Measurements from ENCODE around the gene HOXD10.

HOXD10 gene

DNA sequence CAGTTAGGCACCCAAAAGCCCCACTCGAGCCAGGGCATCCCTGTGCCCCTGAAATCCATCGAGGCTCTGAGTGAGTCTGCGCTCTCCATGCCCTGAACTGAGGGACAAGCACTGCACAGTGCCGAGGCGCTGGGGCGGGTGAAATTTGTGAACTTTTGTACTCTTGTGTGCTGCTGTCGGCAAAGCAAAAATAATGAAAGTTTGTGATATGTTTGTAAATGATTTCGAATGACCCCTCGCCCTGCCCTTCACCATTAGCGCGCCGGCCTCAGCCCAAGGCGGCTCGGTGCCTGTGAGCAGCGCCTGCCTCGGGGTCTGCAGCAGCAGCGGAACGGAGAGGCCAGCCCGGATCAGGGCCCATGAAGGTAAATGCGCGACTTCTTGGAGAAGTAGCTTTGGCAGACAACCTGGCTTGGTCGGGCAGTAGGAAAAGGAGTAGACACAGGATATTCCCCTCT is 32.9 kb downstream of the HOXD10 start:
- Histone ChIP-seq H3K4me3 (ENCODE audit: insufficient read depth, low read depth, low read length) (no peak overlapping the region), H3K27ac (ENCODE audit: insufficient read depth, low read depth, low read length, poor library complexity, severe bottlenecking) (no peak overlapping the region), H3K36me3 (ENCODE audit: control insufficient read depth, insufficient read depth, low read length) (no peaks in the 10 kb centered on the region), H3K9me3 (ENCODE audit: control insufficient read depth, low read length) (no peaks in the 10 kb centered on the region), H3K27me3 (ENCODE audit: control insufficient read depth, insufficient read depth, low read length, poor library complexity, severe bottlenecking) (peaks cover 100% of the 10 kb centered on the region), H3K4me1 (ENCODE audit: control insufficient read depth, insufficient read depth, low read length) (no peaks in the 10 kb centered on the region)
- 8 to 10% methylated on average over 22 of the region's 22 CpGs for WGBS, 2 experiments

DNA sequence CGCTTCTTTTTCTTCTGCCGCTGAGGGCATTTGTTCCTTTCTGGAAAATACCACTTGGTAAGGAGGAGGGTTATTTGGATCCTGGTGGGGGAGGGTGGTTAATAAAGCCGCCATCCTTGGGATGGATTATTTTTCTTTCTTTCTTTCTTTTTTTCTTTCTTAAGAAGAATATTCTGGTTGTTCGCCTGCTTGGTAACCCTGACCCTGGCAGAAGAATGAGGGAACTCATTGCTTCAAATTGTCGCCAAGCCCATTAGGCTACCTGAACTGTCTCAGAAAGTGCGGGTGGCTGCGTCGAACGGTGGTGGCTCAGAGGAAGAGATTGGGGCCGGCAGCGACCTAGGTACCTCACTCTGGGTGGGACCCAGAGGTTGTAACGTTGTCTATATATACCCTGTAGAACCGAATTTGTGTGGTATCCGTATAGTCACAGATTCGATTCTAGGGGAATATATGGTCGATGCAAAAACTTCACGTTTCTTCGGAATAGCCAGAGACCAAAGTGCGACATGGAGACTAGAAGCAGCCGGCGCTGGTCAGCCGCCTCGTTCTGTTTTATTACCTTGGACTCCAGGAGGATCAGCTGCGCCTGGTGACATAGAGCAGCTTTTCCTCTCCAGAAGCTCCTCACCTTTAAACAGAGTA is 33.5 kb downstream of the HOXD10 start:
- 12% methylated on average over 23 to 24 of the region's 24 CpGs for WGBS, 2 experiments
- H3K4me3 ChIP-seq (ENCODE audit: insufficient read depth, low read depth, low read length), result no peak overlapping the region
- H3K36me3 ChIP-seq (ENCODE audit: control insufficient read depth, insufficient read depth, low read length), result no peaks in the 10 kb centered on the region
- no peaks in the 10 kb centered on the region for H3K4me1 ChIP-seq (ENCODE audit: control insufficient read depth, insufficient read depth, low read length)
- H3K9me3 ChIP-seq (ENCODE audit: control insufficient read depth, low read length), result no peaks in the 10 kb centered on the region
- peaks cover 100% of the 10 kb centered on the region for H3K27me3 ChIP-seq (ENCODE audit: control insufficient read depth, insufficient read depth, low read length, poor library complexity, severe bottlenecking)
- no peak overlapping the region for H3K27ac ChIP-seq (ENCODE audit: insufficient read depth, low read depth, low read length, poor library complexity, severe bottlenecking)

DNA sequence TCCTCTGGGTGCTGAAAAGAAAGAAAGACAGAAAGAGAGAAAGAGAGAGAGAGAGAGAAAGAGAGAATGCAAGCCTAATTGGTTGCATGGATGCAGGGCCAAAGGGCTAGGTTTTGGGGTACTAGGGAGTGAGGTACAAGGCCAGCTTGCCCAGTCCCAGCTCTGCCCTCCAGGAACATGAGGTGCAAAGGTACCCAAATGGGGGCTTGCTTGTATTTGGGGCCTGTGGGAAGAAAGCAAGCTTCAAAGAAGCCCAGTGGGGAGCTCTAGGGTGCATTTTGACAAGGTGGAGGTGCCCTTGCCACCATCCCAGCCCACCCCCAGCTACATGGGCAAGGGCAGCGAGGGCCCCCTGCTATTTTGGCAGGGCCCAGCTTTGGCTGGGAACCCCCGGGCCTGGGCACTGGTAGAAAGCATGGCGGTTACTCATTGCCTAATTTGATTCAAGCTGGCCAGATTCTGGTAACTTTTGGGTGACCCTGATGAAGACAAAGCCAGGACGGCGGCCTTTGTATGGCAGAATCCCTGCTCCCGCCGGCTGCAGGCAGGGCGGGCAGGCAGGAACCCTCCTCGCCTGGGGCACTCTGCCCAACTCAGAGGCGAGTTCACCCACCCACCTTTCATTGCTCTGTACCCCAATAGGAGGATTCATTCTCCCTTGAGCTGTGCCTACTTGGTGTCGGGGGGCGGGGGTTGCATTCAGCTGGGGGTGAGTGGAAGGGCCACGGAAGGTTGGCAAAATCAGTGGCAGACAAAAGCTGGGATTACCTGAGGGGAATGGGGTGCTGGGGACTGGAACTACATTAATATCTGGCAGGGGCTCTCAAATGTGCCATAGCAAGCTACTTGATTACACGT is 34.2 kb downstream of the HOXD10 start:
- Histone ChIP-seq H3K4me3 (ENCODE audit: insufficient read depth, low read depth, low read length) (no peak overlapping the region), H3K4me1 (ENCODE audit: control insufficient read depth, insufficient read depth, low read length) (no peaks in the 10 kb centered on the region), H3K27ac (ENCODE audit: insufficient read depth, low read depth, low read length, poor library complexity, severe bottlenecking) (no peak overlapping the region), H3K36me3 (ENCODE audit: control insufficient read depth, insufficient read depth, low read length) (no peaks in the 10 kb centered on the region), H3K27me3 (ENCODE audit: control insufficient read depth, insufficient read depth, low read length, poor library complexity, severe bottlenecking) (peaks cover 100% of the 10 kb centered on the region), H3K9me3 (ENCODE audit: control insufficient read depth, low read length) (no peaks in the 10 kb centered on the region)
- WGBS, 2 experiments, result 12 to 13% methylated on average over 14 of the region's 14 CpGs

DNA sequence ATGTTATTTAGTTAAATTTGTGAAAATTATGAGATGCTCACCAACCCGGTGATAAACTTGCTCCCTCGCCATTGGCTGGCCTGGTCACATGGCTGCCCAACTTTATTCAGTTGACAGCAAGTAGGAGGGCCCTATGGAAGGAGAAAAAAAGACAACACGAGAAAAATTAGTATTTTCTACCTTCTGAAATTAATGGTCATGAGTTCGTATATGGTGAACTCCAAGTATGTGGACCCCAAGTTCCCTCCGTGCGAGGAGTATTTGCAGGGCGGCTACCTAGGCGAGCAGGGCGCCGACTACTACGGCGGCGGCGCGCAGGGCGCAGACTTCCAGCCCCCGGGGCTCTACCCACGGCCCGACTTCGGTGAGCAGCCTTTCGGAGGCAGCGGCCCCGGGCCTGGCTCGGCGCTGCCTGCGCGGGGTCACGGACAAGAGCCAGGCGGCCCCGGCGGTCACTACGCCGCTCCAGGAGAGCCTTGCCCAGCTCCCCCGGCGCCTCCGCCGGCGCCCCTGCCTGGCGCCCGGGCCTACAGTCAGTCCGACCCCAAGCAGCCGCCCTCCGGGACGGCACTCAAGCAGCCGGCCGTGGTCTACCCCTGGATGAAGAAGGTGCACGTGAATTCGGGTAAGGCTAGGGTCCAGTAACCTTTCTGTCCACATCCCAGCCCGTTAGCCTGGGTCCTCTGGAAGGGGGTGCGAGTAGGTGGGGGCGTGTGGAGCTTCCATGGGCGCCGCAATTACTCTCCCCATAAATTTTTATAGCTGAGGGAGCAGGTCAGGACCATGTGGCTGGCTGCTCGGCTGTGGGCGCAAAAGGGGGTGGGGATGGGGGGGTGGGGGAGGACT is 35.1 kb downstream of the HOXD10 start, which contains the start of gene HOXD4:
Gene HOXD4 (plus strand): TSS at position 109 of the 846 bp plus-strand sequence. CDS start 84 bp downstream, at position 193.
- WGBS, 2 experiments, result 4% methylated on average over 54 to 55 of the region's 55 CpGs
- no peaks in the 10 kb centered on the region for H3K4me1 ChIP-seq (ENCODE audit: control insufficient read depth, insufficient read depth, low read length)
- H3K27ac ChIP-seq (ENCODE audit: insufficient read depth, low read depth, low read length, poor library complexity, severe bottlenecking), result no peak within 1 kb of the TSS
- H3K9me3 ChIP-seq (ENCODE audit: control insufficient read depth, low read length), result no peaks in the 10 kb centered on the region
- H3K4me3 ChIP-seq (ENCODE audit: insufficient read depth, low read depth, low read length), result no peak within 1 kb of the TSS
- H3K27me3 ChIP-seq (ENCODE audit: control insufficient read depth, insufficient read depth, low read length, poor library complexity, severe bottlenecking), result peaks cover 100% of the 10 kb centered on the region
- no peaks in the 10 kb centered on the region for H3K36me3 ChIP-seq (ENCODE audit: control insufficient read depth, insufficient read depth, low read length)

DNA sequence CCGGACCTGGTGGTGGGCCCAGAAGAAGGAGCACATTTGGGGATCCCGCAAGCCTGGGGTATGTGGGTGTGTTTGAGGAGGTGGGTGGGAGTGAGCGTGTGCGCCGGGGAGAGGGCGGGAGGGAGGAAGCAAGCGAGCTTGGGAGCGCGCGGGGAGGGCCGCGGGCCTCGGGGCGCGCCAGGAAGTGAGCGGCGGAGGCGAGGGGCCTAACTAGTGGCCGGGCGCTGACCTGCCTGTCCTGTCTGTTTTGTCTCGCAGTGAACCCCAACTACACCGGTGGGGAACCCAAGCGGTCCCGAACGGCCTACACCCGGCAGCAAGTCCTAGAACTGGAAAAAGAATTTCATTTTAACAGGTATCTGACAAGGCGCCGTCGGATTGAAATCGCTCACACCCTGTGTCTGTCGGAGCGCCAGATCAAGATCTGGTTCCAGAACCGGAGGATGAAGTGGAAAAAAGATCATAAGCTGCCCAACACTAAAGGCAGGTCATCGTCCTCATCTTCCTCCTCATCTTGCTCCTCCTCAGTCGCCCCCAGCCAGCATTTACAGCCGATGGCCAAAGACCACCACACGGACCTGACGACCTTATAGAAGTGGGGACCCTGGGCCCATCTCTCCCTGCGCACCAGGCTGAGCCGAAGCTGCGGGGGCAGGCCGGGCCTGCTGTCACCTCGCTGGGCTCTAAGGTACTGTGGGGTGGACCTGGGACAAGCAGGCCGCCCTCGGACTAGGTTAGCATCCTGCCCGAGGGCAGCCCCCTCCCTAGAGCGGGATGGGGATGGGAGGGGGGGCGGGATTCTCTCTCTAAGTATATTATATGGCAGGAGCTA is 36.0 kb downstream of the HOXD10 start:
- Histone ChIP-seq H3K36me3 (ENCODE audit: control insufficient read depth, insufficient read depth, low read length) (no peaks in the 10 kb centered on the region), H3K27me3 (ENCODE audit: control insufficient read depth, insufficient read depth, low read length, poor library complexity, severe bottlenecking) (peaks cover 100% of the 10 kb centered on the region), H3K27ac (ENCODE audit: insufficient read depth, low read depth, low read length, poor library complexity, severe bottlenecking) (no peak overlapping the region), H3K4me1 (ENCODE audit: control insufficient read depth, insufficient read depth, low read length) (no peaks in the 10 kb centered on the region), H3K4me3 (ENCODE audit: insufficient read depth, low read depth, low read length) (no peak overlapping the region), H3K9me3 (ENCODE audit: control insufficient read depth, low read length) (no peaks in the 10 kb centered on the region)
- 5 to 6% methylated on average over 47 to 48 of the region's 48 CpGs for WGBS, 2 experiments

DNA sequence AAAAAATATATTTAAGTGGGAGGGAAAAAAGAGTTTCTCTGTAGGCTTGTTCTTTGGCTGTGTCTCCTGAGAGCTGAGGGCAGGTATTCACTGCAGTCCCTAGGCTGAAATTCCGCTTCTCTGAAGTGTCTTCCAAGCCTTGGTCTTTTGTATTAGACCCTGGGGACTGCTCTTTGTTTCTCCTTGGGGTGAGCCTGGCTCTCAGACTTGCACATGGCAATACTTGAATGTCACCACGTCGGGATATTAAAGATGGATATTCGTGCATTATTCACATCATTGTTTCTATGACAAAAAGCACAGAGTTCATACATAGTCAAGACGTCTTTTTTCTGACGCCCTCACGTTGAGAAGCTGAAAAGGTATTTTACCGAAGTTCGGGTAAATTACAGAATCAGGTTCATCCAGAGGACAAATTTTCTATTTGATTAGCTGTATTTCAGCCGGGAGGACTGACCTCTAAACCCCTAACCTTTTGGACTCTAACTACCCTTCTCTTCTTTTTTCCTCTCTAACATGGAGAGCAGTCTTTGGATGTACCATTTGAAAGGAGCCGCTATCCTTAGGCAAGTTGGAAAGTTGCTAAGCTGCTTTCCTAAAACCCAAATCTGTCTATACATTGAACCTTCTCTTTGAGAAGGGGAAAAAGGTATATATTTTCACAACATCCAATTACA is 38.1 kb downstream of the HOXD10 start:
- Histone ChIP-seq H3K36me3 (ENCODE audit: control insufficient read depth, insufficient read depth, low read length) (no peaks in the 10 kb centered on the region), H3K9me3 (ENCODE audit: control insufficient read depth, low read length) (no peaks in the 10 kb centered on the region), H3K27me3 (ENCODE audit: control insufficient read depth, insufficient read depth, low read length, poor library complexity, severe bottlenecking) (peaks cover 100% of the 10 kb centered on the region), H3K27ac (ENCODE audit: insufficient read depth, low read depth, low read length, poor library complexity, severe bottlenecking) (no peak overlapping the region), H3K4me1 (ENCODE audit: control insufficient read depth, insufficient read depth, low read length) (no peaks in the 10 kb centered on the region), H3K4me3 (ENCODE audit: insufficient read depth, low read depth, low read length) (no peak overlapping the region)
- 4 to 11% methylated on average over 10 to 11 of the region's 11 CpGs for WGBS, 2 experiments

DNA sequence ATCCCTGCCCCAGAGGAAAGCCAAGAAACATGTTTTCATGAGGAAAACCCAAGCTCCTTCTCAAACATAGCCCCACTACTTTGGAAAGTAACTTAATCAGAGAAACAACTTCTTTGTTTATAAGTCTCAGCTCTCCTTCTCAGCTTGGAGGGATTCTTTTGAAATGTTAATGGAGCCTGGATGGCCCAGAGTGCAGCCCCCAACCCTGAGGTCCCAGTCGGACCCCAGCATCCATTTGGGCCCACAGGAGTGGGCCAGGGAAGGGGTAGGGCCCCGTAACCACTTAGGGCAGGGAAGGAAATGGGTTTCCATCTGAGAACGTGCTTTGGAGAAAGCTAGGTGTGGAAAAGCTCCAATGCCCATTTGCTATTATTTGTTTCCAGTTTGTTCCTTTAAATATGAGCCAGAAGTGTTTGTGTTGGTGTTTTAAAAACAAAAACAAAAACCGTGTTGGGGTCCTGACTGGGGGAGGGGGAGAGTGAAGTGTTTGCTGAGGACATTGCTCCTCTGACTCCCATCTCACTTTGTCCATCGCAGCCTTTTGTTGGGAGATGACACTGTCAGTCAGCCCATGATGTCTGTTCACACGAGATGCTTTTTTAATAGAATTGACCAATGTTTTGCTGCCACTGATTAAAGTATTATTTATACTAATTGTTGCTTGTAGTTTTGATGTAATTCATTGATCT is 38.9 kb downstream of the HOXD10 start:
- Histone ChIP-seq H3K36me3 (ENCODE audit: control insufficient read depth, insufficient read depth, low read length) (no peaks in the 10 kb centered on the region), H3K4me1 (ENCODE audit: control insufficient read depth, insufficient read depth, low read length) (no peaks in the 10 kb centered on the region), H3K4me3 (ENCODE audit: insufficient read depth, low read depth, low read length) (no peak overlapping the region), H3K27ac (ENCODE audit: insufficient read depth, low read depth, low read length, poor library complexity, severe bottlenecking) (no peak overlapping the region), H3K9me3 (ENCODE audit: control insufficient read depth, low read length) (no peaks in the 10 kb centered on the region), H3K27me3 (ENCODE audit: control insufficient read depth, insufficient read depth, low read length, poor library complexity, severe bottlenecking) (peaks cover 100% of the 10 kb centered on the region)
- WGBS, 2 experiments, result 0 to 3% methylated on average over 6 of the region's 6 CpGs

DNA sequence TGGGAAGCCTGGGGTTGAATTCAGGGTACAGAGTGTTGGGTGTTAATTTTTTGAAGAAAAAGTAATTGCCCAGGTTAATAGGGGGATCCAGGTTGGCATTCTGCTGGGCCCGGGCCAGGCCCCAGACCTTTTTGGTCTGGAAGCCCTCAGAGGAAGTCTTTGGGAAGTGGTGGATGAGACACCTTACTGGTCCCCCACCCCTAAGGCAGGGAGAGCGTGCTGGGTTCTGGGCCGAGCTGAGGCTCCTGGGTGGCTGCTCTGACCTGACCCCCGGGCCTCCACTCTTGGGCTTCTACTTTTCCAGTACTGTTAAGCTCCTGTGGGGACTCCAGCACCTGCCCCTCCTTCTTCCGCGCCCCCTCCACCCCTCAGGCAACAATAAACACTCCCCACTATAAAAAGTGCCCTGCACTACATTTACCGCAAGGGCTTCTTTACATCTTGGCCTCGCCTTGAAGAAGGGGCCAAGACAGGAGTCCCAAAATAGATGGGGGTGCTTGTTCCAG is 39.8 kb downstream of the HOXD10 start:
- 12 to 14% methylated on average over 8 of the region's 8 CpGs for WGBS, 2 experiments
- Histone ChIP-seq H3K4me1 (ENCODE audit: control insufficient read depth, insufficient read depth, low read length) (no peaks in the 10 kb centered on the region), H3K9me3 (ENCODE audit: control insufficient read depth, low read length) (no peaks in the 10 kb centered on the region), H3K36me3 (ENCODE audit: control insufficient read depth, insufficient read depth, low read length) (no peaks in the 10 kb centered on the region), H3K27me3 (ENCODE audit: control insufficient read depth, insufficient read depth, low read length, poor library complexity, severe bottlenecking) (peaks cover 100% of the 10 kb centered on the region), H3K4me3 (ENCODE audit: insufficient read depth, low read depth, low read length) (no peak overlapping the region), H3K27ac (ENCODE audit: insufficient read depth, low read depth, low read length, poor library complexity, severe bottlenecking) (no peak overlapping the region)

Data from ectodermal cell (in vitro differentiated cells).